Breast epithelium (tissue), 4 donors: ENCODE measurements around the gene BTBD6. TPM values are rescaled to one million over a fixed set of nuclear protein-coding genes. Genes with fewer than 3 reads are reported as not detected.
A peak's percentile ranks its signal among the peaks of the same experiment; 100 is the strongest.

Source experiments
- DNase-seq, 2 donors: peaks; one replicate each; pipeline ENCODE4 v3.0.0-alpha.2; 2019; ENCODE audit warnings: low spot score in 2 of 2
- H3K27ac ChIP-seq, 2 donors: fragments of 200-600 bp; sonication (generic) in 1 of 2; one replicate each; pipeline ENCODE4 v1.5.1; 2016 to 2019; ENCODE audit warnings: mild to moderate bottlenecking in 1 of 2
- H3K27me3 ChIP-seq, 2 donors: fragments of 200-600 bp; sonication (generic) in 1 of 2; one replicate each; pipeline versions ENCODE4 v1.5.1 to v1.6.0; 2017 to 2019; ENCODE audit warnings: control low read depth in 1 of 2, mild to moderate bottlenecking in 1 of 2
- H3K36me3 ChIP-seq: fragments of 200-600 bp; one replicate; pipeline ENCODE4 v1.5.1; 2019
- H3K4me1 ChIP-seq, 2 donors: fragments of 200-600 bp; sonication (generic); one replicate each; pipeline ENCODE4 v1.5.1; 2016 to 2019; ENCODE audit warnings: control low read depth in 1 of 2
- H3K4me3 ChIP-seq, 3 donors: fragments of 200-600 bp; sonication (generic); 1 replicate in 2 of 3; 2 replicates in 1 of 3; pipeline ENCODE4 v1.5.1; 2016 to 2019; ENCODE audit warnings: mild to moderate bottlenecking in 3 of 3, moderate library complexity in 2 of 3
- H3K9me3 ChIP-seq, 2 donors: fragments of 200-600 bp; sonication (generic) in 1 of 2; one replicate each; pipeline ENCODE4 v1.5.1; 2016 to 2019; ENCODE audit warnings: control low read depth in 1 of 2
- CTCF ChIP-seq, 3 donors: fragments of 450-650 bp; IDR thresholded peaks; one replicate each; pipeline ENCODE4 v1.5.1; 2016 to 2017; ENCODE audit warnings: antibody characterized with exemption in 3 of 3, mild to moderate bottlenecking in 3 of 3, moderate library complexity in 3 of 3
- POLR2AphosphoS5 ChIP-seq, 3 donors: sonication (generic); formaldehyde crosslinking; IDR thresholded peaks; one replicate each; pipeline ENCODE4 v1.6.1; 2017; ENCODE audit warnings: antibody characterized with exemption in 3 of 3
- intact Hi-C: fragments of 100-400 bp; cut with DNase I; formaldehyde crosslinking; loops from one replicate; pipeline ENCODE4 v1.15.1; 2023; ENCODE audit warnings: low total_unique reads
- total RNA-seq, 3 donors: library from RNA; depleted of rRNA; stranded (reverse); fragments of >200 nt; gene quantifications; one replicate each; pipeline ENCODE4 v1.1.0, GENCODE V29; 2016

The BTBD6 gene
- total RNA-seq, 3 donors from 2014 or later: 37.0 to 86.1 (median 41.0) TPM

GRCh38 chr14:105299654-105300541 is 51.6 kb downstream of the BTBD6 start:
- H3K4me1 ChIP-seq: peaks cover 0 to 10% of the 10 kb centered on the region in 2 donors
- peak overlapping the region; percentile 71 to 87 (median 84) for H3K4me3 ChIP-seq
- intact Hi-C loops: loop anchor here (10.0 kb wide), 1 partner anchor 1445 kb away; no protein-coding TSS in a partner anchor
- no peak for TF ChIP-seq POLR2AphosphoS5 (IDR thresholded peaks at IDR 0.05)
- no peak for TF ChIP-seq CTCF (IDR thresholded peaks at IDR 0.05)
- no peaks in the 10 kb centered on the region for H3K9me3 ChIP-seq
- H3K27me3 ChIP-seq: no peaks in the 10 kb centered on the region
- DNase-seq: no peak
- peak overlapping the region; percentile 95 to 98 for H3K27ac ChIP-seq
- H3K36me3 ChIP-seq: no peaks in the 10 kb centered on the region

Other genes starting within 250 kb of the BTBD6 start
- 10 to 100 TPM in 2 of 3 donors, 1 to 10 TPM in 1; 5.1 to 10.4 (median 10.2) TPM for gene CDCA4, start 227.4 kb upstream of the BTBD6 start, total RNA-seq
- 1 to 10 TPM; 1.3 to 2.9 (median 1.8) TPM for gene GPR132, start 183.1 kb upstream of the BTBD6 start, total RNA-seq
- gene JAG2, start 79.8 kb upstream of the BTBD6 start, total RNA-seq: 10 to 100 TPM in 2 of 3 donors, 1 to 10 TPM in 1; 4.2 to 15.4 (median 13.1) TPM
- gene NUDT14, start 67.2 kb upstream of the BTBD6 start, total RNA-seq: 10 to 100 TPM; 13.6 to 14.9 (median 14.1) TPM
- 10 to 100 TPM; 30.2 to 45.6 (median 38.6) TPM for gene BRF1, start 52.5 kb downstream of the BTBD6 start, total RNA-seq
- gene PACS2, start 66.2 kb downstream of the BTBD6 start, total RNA-seq: 10 to 100 TPM; 46.0 to 70.9 (median 67.8) TPM
- gene TEX22, start 150.0 kb downstream of the BTBD6 start, total RNA-seq: under 1 TPM; 0.33 to 0.64 (median 0.59) TPM
- gene MTA1, start 171.3 kb downstream of the BTBD6 start, total RNA-seq: 10 to 100 TPM; 50.7 to 70.1 (median 68.8) TPM
- gene CRIP2, start 226.3 kb downstream of the BTBD6 start, total RNA-seq: 100 to 1,000 TPM in 1 of 3 donors, 10 to 100 TPM in 2; 46.2 to 146 (median 92.1) TPM
- 10 to 100 TPM; 24.1 to 32.8 (median 32.8) TPM for gene CRIP1, start 238.4 kb downstream of the BTBD6 start, total RNA-seq
- gene TEDC1, start 242.7 kb downstream of the BTBD6 start, total RNA-seq: 1 to 10 TPM; 4.9 to 7.8 (median 6.7) TPM